HL-60 (cell line): ENCODE data around the gene ZGLP1.

Experiments
- DNase-seq, 2 experiments: peaks; one replicate each; pipeline ENCODE4 v3.0.0-alpha.2; 2010 to 2020; ENCODE audit warnings: low read depth in 1 of 2, low spot score in 1 of 2
- H3K27ac ChIP-seq: fragments of 250-450 bp; sonication (Bioruptor Pico); replicated peaks from 2 replicates; pipeline ENCODE4 v1.5.1; 2020; ENCODE audit warnings: mild to moderate bottlenecking, moderate library complexity
- H3K27me3 ChIP-seq: fragments of 250-450 bp; sonication (Bioruptor Pico); 2 replicates; pipeline ENCODE4 v1.5.1; 2021; ENCODE audit warnings: mild to moderate bottlenecking, moderate library complexity; ENCODE audit not compliant: insufficient read depth, poor library complexity, severe bottlenecking
- H3K4me3 ChIP-seq: replicated peaks from 2 replicates; pipeline ENCODE4 v1.5.1; 2011; ENCODE audit warnings: mild to moderate bottlenecking, control low read depth, low read length; ENCODE audit not compliant: insufficient read depth
- CTCF ChIP-seq: IDR thresholded peaks from one replicate; pipeline ENCODE4 v1.5.1; 2011; ENCODE audit warnings: low read length, control low read depth, inconsistent platforms; ENCODE audit not compliant: insufficient read depth
- GABPA ChIP-seq: IDR thresholded peaks from 2 replicates; pipeline ENCODE4 v1.6.1; 2012; ENCODE audit warnings: low read depth
- POLR2AphosphoS5 ChIP-seq: IDR thresholded peaks from 2 replicates; pipeline ENCODE4 v1.6.1; 2012; ENCODE audit warnings: low read depth
- REST ChIP-seq: IDR thresholded peaks from 2 replicates; pipeline ENCODE4 v1.6.1; 2012; ENCODE audit warnings: low read depth; ENCODE audit not compliant: insufficient replicate concordance
- SPI1 ChIP-seq: IDR thresholded peaks from 2 replicates; pipeline ENCODE4 v1.6.1; 2012; ENCODE audit warnings: low read depth, mild to moderate bottlenecking, borderline replicate concordance

Gene ZGLP1

DNA sequence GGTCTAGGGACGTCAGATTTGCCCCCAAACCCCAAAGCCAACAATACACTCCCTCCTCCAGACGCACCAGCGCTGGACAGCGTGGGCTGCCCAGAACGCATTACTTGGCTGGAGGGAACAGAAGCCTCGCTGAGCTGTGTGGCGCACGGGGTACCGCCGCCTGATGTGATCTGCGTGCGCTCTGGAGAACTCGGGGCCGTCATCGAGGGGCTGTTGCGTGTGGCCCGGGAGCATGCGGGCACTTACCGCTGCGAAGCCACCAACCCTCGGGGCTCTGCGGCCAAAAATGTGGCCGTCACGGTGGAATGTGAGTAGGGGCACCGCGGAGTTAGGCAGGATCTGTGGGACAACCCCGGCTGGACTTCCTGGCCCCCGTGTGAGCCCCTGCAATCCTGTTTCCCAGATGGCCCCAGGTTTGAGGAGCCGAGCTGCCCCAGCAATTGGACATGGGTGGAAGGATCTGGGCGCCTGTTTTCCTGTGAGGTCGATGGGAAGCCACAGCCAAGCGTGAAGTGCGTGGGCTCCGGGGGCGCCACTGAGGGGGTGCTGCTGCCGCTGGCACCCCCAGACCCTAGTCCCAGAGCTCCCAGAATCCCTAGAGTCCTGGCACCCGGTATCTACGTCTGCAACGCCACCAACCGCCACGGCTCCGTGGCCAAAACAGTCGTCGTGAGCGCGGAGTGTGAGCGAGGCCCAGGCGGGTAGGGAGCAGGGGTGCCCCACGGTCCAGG is 15.8 kb downstream of the ZGLP1 start:
- no peak for DNase-seq
- TF ChIP-seq CTCF = no peak
- no peak for TF ChIP-seq POLR2AphosphoS5
- TF ChIP-seq GABPA = no peak
- TF ChIP-seq REST = no peak
- no peak for TF ChIP-seq SPI1
- Histone ChIP-seq H3K27ac (no peak overlapping the region), H3K4me3 (no peak overlapping the region), H3K27me3 (peaks cover 66% of the 10 kb centered on the region)

GRCh38 chr19:10292789-10293636 is 16.6 kb downstream of the ZGLP1 start:
- TF ChIP-seq SPI1 (no peak), CTCF (no peak), POLR2AphosphoS5 (no peak), REST (no peak), GABPA (no peak)
- peaks cover 66% of the 10 kb centered on the region for H3K27me3 ChIP-seq
- no peak overlapping the region for H3K4me3 ChIP-seq
- H3K27ac ChIP-seq = no peak overlapping the region
- DNase-seq = no peak

DNA sequence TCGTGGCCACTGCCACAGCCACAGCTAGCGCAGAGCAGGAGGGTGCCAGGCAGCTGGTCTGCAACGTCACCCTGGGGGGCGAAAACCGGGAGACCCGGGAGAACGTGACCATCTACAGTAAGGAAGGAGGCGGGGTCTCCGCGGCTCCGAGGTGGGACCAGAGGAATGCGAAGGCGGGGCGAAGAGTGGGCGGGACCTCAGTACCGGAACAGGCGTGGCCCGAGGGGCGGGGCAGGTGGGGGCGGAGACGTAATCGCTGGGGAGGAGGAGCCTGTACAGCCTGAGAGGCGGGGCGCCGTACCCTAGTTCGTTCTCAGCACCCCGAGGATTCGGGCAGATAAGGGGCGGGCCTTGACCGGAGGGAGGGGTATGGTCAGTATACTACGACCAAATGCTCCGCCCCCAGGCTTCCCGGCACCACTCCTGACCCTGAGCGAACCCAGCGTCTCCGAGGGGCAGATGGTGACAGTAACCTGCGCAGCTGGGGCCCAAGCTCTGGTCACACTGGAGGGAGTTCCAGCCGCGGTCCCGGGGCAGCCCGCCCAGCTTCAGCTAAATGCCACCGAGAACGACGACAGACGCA is 17.3 kb downstream of the ZGLP1 start:
- H3K27ac ChIP-seq = no peak overlapping the region
- no peak for DNase-seq
- TF ChIP-seq CTCF (no peak), GABPA (no peak), REST (no peak), POLR2AphosphoS5 (no peak), SPI1 (no peak)
- H3K27me3 ChIP-seq = peaks cover 66% of the 10 kb centered on the region
- H3K4me3 ChIP-seq = no peak overlapping the region
